HepG2 (cell line): ENCODE measurements around the gene UBL7. TPM values are rescaled to one million over a fixed set of nuclear protein-coding genes. Genes with fewer than 3 reads are reported as not detected.

Source experiments
- CAMTA2 ChIP-seq: sonication (generic); formaldehyde crosslinking; IDR thresholded peaks from 2 replicates; pipeline ENCODE4 v1.4.0; 2020; ENCODE audit warnings: mild to moderate bottlenecking, missing genetic modification reagents, borderline replicate concordance
- DR1 ChIP-seq: sonication (generic); formaldehyde crosslinking; IDR thresholded peaks from 2 replicates; pipeline ENCODE4 v1.8.0; 2021; ENCODE audit warnings: mild to moderate bottlenecking, missing genetic modification reagents, inconsistent platforms
- FOSL1 ChIP-seq: sonication (generic); formaldehyde crosslinking; IDR thresholded peaks from 2 replicates; pipeline ENCODE4 v1.9.0; 2021; ENCODE audit warnings: missing genetic modification reagents, borderline replicate concordance
- MAX ChIP-seq: IDR thresholded peaks from 2 replicates; pipeline ENCODE4 v1.6.1; 2012; ENCODE audit warnings: inconsistent platforms
- MXI1 ChIP-seq: IDR thresholded peaks from 3 replicates; pipeline ENCODE4 v1.6.1; 2012; ENCODE audit warnings: low read depth, low read length, inconsistent platforms, borderline replicate concordance
- MZF1 ChIP-seq: sonication (generic); formaldehyde crosslinking; IDR thresholded peaks from 2 replicates; pipeline ENCODE4 v1.8.1; 2023; ENCODE audit warnings: mild to moderate bottlenecking, missing genetic modification reagents, borderline replicate concordance
- NCOA5 ChIP-seq: sonication (generic); formaldehyde crosslinking; IDR thresholded peaks from 2 replicates; pipeline ENCODE4 v1.4.0; 2020; ENCODE audit warnings: missing genetic modification reagents
- PBX3 ChIP-seq: sonication (generic); formaldehyde crosslinking; IDR thresholded peaks from 2 replicates; pipeline ENCODE4 v1.8.1; 2023; ENCODE audit warnings: missing genetic modification reagents, inconsistent platforms, borderline replicate concordance
- TIGD3 ChIP-seq: sonication (generic); formaldehyde crosslinking; IDR thresholded peaks from 2 replicates; pipeline ENCODE4 v1.5.1; 2020; ENCODE audit warnings: mild to moderate bottlenecking, missing genetic modification reagents, borderline replicate concordance
- ZEB1 ChIP-seq: IDR thresholded peaks from 2 replicates; pipeline ENCODE4 v1.6.1; 2012; ENCODE audit warnings: mild to moderate bottlenecking, low read depth, inconsistent platforms; ENCODE audit not compliant: insufficient replicate concordance
- ZNF484 ChIP-seq: sonication (generic); formaldehyde crosslinking; IDR thresholded peaks from 2 replicates; pipeline ENCODE4 v1.5.1; 2020; ENCODE audit warnings: mild to moderate bottlenecking, low read depth, missing genetic modification reagents, borderline replicate concordance
- ZNF501 ChIP-seq: sonication (generic); formaldehyde crosslinking; IDR thresholded peaks from 2 replicates; pipeline ENCODE4 v1.5.1; 2020; ENCODE audit warnings: mild to moderate bottlenecking, moderate library complexity, missing genetic modification reagents
- ZNF639 ChIP-seq: conservative IDR thresholded peaks from 2 replicates; pipeline ENCODE4 v1.6.1; 2018; ENCODE audit warnings: missing genetic modification reagents
- ZNF646 ChIP-seq: sonication (generic); formaldehyde crosslinking; IDR thresholded peaks from 2 replicates; pipeline ENCODE4 v1.9.0; 2021; ENCODE audit warnings: mild to moderate bottlenecking, missing genetic modification reagents
- ZNF724P ChIP-seq: sonication (generic); formaldehyde crosslinking; IDR thresholded peaks from 2 replicates; pipeline ENCODE4 v1.8.0; 2022; ENCODE audit warnings: missing genetic modification reagents, borderline replicate concordance
- polyA plus RNA-seq, 8 experiments: library from polyadenylated mRNA; depleted of rRNA in 3 of 8; stranded (reverse) in 7 of 8; unstranded in 1 of 8; fragments of >200 nt; fragmentation: Illumina TruSeq in 4 of 8; extraction: Trizol in 4 of 8; gene quantifications; 2 replicates each; pipeline versions ENCODE4 v1.2.1 to v1.2.3, GENCODE V29; 2011 to 2016; ENCODE audit warnings: low read depth in 4 of 8, missing spikeins in 1 of 8, mixed read lengths in 1 of 8; ENCODE audit not compliant: insufficient read depth in 1 of 8
- total RNA-seq, 5 experiments: library from RNA; depleted of rRNA; stranded (reverse); fragments of >200 nt; fragmentation: Illumina TruSeq; extraction: Trizol; gene quantifications; 2 replicates each; pipeline ENCODE4 v1.2.3, GENCODE V29; 2016; ENCODE audit warnings: low read depth in 1 of 5

Gene UBL7
- total and polyA plus RNA-seq, 2 of the 13 experiments (the other 11 are each of a cell fraction or from before 2014, with no cell fraction given), result 55.0 to 63.5 TPM

GRCh38 chr15:74460871-74461846 is at the start of gene UBL7 (continued):
- TF ChIP-seq ZNF639 (peak; percentile 84; the same call in 1 of the 2 replicates), MAX (peak; percentile 71), ZNF646 (CRISPR knock-in tag) (no peak), DR1 (CRISPR knock-in tag) (peak; percentile 79; the same call in 1 of the 2 replicates), CAMTA2 (no peak; the same call in 1 of the 2 replicates), FOSL1 (CRISPR knock-in tag) (no peak), MZF1 (CRISPR knock-in tag) (no peak), ZNF724P (no peak; the same call in 1 of the 2 replicates), TIGD3 (no peak), ZNF484 (no peak), ZNF501 (CRISPR knock-in tag) (peak; percentile 77), NCOA5 (CRISPR knock-in tag) (no peak), MXI1 (peak; percentile 86; the same call in 1 of the 3 replicates), PBX3 (CRISPR knock-in tag) (0 out of 2 replicates have a peak, but pooled peaks have one; percentile 25), ZEB1 (peak; percentile 39)
